Gastrocnemius medialis (tissue), 4 donors: ENCODE results near the gene PSRC1.
"Not testable (repeated sequence)": the region's sequence is repeated elsewhere in the genome, so short reads cannot be mapped to it uniquely, and the experiment has no call there.

Source experiments
- POLR2A ChIP-seq, 2 donors: fragments of 450-650 bp; IDR thresholded peaks; one replicate each; pipeline ENCODE4 v1.6.1; 2017; ENCODE audit warnings: antibody characterized with exemption in 2 of 2, mild to moderate bottlenecking in 2 of 2, moderate library complexity in 2 of 2
- TF ChIP-seq, protein P1 (sequence below), 5 experiments: fragments of 450-650 bp in 3 of 5; fragments of 200-600 bp in 2 of 5; sonication (generic) in 2 of 5; IDR thresholded peaks in 4 of 5; conservative IDR thresholded peaks in 1 of 5; 1 replicate in 4 of 5; 2 replicates in 1 of 5; pipeline ENCODE4 v1.5.1; 2016 to 2019; ENCODE audit warnings: antibody characterized with exemption in 5 of 5, mild to moderate bottlenecking in 3 of 5, moderate library complexity in 3 of 5

DNA sequence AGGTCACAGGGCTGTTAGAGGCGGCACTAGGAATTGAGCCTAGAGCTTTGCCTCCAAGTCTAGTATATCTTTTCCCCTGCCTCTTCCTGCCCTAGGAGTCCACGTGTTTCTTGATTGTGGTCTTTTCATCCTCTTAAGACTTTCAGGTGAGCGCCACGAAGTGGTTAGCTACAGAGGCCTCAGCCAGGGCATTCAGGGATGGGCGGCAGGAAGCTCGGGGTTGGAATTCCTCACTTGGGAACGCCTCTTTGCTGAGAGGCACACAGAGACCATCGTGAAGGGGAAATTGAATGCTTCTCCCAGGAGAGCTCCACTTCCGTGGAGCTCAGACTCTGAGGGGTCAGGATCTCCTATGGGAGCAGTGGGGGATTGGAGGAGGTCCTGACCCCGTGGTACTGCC lies 23.0 kb upstream of the PSRC1 start:
- TF ChIP-seq, protein P1, sequence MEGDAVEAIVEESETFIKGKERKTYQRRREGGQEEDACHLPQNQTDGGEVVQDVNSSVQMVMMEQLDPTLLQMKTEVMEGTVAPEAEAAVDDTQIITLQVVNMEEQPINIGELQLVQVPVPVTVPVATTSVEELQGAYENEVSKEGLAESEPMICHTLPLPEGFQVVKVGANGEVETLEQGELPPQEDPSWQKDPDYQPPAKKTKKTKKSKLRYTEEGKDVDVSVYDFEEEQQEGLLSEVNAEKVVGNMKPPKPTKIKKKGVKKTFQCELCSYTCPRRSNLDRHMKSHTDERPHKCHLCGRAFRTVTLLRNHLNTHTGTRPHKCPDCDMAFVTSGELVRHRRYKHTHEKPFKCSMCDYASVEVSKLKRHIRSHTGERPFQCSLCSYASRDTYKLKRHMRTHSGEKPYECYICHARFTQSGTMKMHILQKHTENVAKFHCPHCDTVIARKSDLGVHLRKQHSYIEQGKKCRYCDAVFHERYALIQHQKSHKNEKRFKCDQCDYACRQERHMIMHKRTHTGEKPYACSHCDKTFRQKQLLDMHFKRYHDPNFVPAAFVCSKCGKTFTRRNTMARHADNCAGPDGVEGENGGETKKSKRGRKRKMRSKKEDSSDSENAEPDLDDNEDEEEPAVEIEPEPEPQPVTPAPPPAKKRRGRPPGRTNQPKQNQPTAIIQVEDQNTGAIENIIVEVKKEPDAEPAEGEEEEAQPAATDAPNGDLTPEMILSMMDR (IDR thresholded peaks at IDR 0.05 in 4 of 5, conservative IDR thresholded peaks at IDR 0.05 in 1 of 5), result not testable (repeated sequence)
- not testable (repeated sequence) for TF ChIP-seq POLR2A (IDR thresholded peaks at IDR 0.05)
